ENCODE measurements around the gene C12orf42. TPM values are rescaled to one million over a fixed set of nuclear protein-coding genes. Genes with fewer than 3 reads are reported as not detected.
"Not testable (repeated sequence)": the region's sequence is repeated elsewhere in the genome, so short reads cannot be mapped to it uniquely, and the experiment has no call there.

Gene C12orf42
- polyA plus RNA-seq, 3 donors from 2014 or later: 0.14 to 0.50 TPM; not detected in 1

GRCh38 chr12:103470664-103471063 is 25.1 kb downstream of the C12orf42 start:
- no peak overlapping the region for H3K27ac Mint-ChIP-seq
- peaks cover 0 to 10% (median 2%) of the 10 kb centered on the region in 6 donors for H3K9me3 Mint-ChIP-seq
- peaks cover 0 to 6% of the 10 kb centered on the region in 2 donors for H3K4me1 Mint-ChIP-seq
- no peak overlapping the region for H3K4me3 Mint-ChIP-seq
- H3K36me3 Mint-ChIP-seq: no peaks in the 10 kb centered on the region
- no peaks in the 10 kb centered on the region for H3K27me3 Mint-ChIP-seq (ENCODE audit: low read depth in 3 of 3)
- DNase-seq: no peak

- peaks cover 0 to 10% (median 5%) of the 10 kb centered on the region in 6 donors for H3K9me3 Mint-ChIP-seq
- no peaks in the 10 kb centered on the region for H3K36me3 Mint-ChIP-seq
- H3K27me3 Mint-ChIP-seq (ENCODE audit: low read depth in 3 of 3): peaks cover 0 to 2% (median 0%) of the 10 kb centered on the region in 3 donors
- no peak overlapping the region for H3K4me3 Mint-ChIP-seq
- H3K4me1 Mint-ChIP-seq: peaks cover 0 to 6% of the 10 kb centered on the region in 2 donors
- H3K27ac Mint-ChIP-seq: no peak overlapping the region
- no peak for DNase-seq
Measured at GRCh38 chr12:103469719-103470118, 26.0 kb downstream of the C12orf42 start.

GRCh38 chr12:103468837-103469236 is 26.9 kb downstream of the C12orf42 start:
- H3K4me3 Mint-ChIP-seq: no peak overlapping the region
- H3K36me3 Mint-ChIP-seq: no peaks in the 10 kb centered on the region
- H3K27ac Mint-ChIP-seq: no peak overlapping the region
- peaks cover 0 to 2% (median 0%) of the 10 kb centered on the region in 3 donors for H3K27me3 Mint-ChIP-seq (ENCODE audit: low read depth in 3 of 3)
- H3K9me3 Mint-ChIP-seq: peaks cover 0 to 10% (median 5%) of the 10 kb centered on the region in 6 donors
- peaks cover 0 to 6% of the 10 kb centered on the region in 2 donors for H3K4me1 Mint-ChIP-seq
- DNase-seq: no peak

GRCh38 chr12:103462675-103463074 is 33.1 kb downstream of the C12orf42 start:
- Mint-ChIP-seq H3K27ac (no peak overlapping the region), H3K27me3 (ENCODE audit: low read depth in 3 of 3) (peaks cover 0 to 2% (median 0%) of the 10 kb centered on the region in 3 donors)

GRCh38 chr12:103457471-103457870 is 38.3 kb downstream of the C12orf42 start:
- Mint-ChIP-seq H3K36me3 (no peaks in the 10 kb centered on the region), H3K27me3 (ENCODE audit: low read depth in 3 of 3) (peaks cover 0 to 3% (median 0%) of the 10 kb centered on the region in 3 donors), H3K9me3 (no peaks in the 10 kb centered on the region), H3K27ac (no peak overlapping the region), H3K4me1 (peaks cover 10 to 15% of the 10 kb centered on the region in 2 donors), H3K4me3 (no peak overlapping the region)
- no peak for DNase-seq

More at GRCh38 chr12:103462675-103463074, 33.1 kb downstream of the C12orf42 start:
- DNase-seq: no peak
- Mint-ChIP-seq H3K4me3 (no peak overlapping the region), H3K4me1 (no peaks in the 10 kb centered on the region), H3K36me3 (no peaks in the 10 kb centered on the region), H3K9me3 (peaks cover 0 to 10% (median 2%) of the 10 kb centered on the region in 6 donors)

- H3K4me1 Mint-ChIP-seq: peaks cover 10 to 15% of the 10 kb centered on the region in 2 donors
- no peaks in the 10 kb centered on the region for H3K36me3 Mint-ChIP-seq
- DNase-seq: no peak
- no peak overlapping the region for H3K4me3 Mint-ChIP-seq
- H3K27me3 Mint-ChIP-seq (ENCODE audit: low read depth in 3 of 3): peaks cover 0 to 3% (median 0%) of the 10 kb centered on the region in 3 donors
- peaks cover 0 to 3% (median 0%) of the 10 kb centered on the region in 6 donors for H3K9me3 Mint-ChIP-seq
- no peak overlapping the region for H3K27ac Mint-ChIP-seq
Measured at GRCh38 chr12:103456006-103456405, 39.8 kb downstream of the C12orf42 start.

GRCh38 chr12:103455020-103455763 is 40.6 kb downstream of the C12orf42 start:
- peak in 1 of 3 donors; percentile 17 for DNase-seq
- peaks cover 10 to 15% of the 10 kb centered on the region in 2 donors for H3K4me1 Mint-ChIP-seq
- peaks cover 0 to 3% (median 2%) of the 10 kb centered on the region in 3 donors for H3K27me3 Mint-ChIP-seq (ENCODE audit: low read depth in 3 of 3)
- H3K4me3 Mint-ChIP-seq: peak overlapping the region in 2 of 5 donors; percentile 15 to 36
- H3K36me3 Mint-ChIP-seq: no peaks in the 10 kb centered on the region
- peaks cover 0 to 3% (median 0%) of the 10 kb centered on the region in 6 donors for H3K9me3 Mint-ChIP-seq
- peak overlapping the region in 4 of 6 donors; percentile 3 to 81 (median 58) for H3K27ac Mint-ChIP-seq

- Mint-ChIP-seq H3K9me3 (peaks cover 0 to 5% (median 0%) of the 10 kb centered on the region in 6 donors), H3K4me3 (no peak overlapping the region), H3K27ac (no peak overlapping the region), H3K36me3 (peaks cover 0 to 3% (median 0%) of the 10 kb centered on the region in 3 donors), H3K27me3 (ENCODE audit: low read depth in 3 of 3) (peaks cover 0 to 4% (median 3%) of the 10 kb centered on the region in 3 donors), H3K4me1 (peaks cover 19 to 22% of the 10 kb centered on the region in 2 donors)
- DNase-seq: no peak
Measured at GRCh38 chr12:103444983-103445382, 50.8 kb downstream of the C12orf42 start.

GRCh38 chr12:103442822-103443221 is 52.9 kb downstream of the C12orf42 start:
- Mint-ChIP-seq H3K36me3 (peaks cover 0 to 3% (median 0%) of the 10 kb centered on the region in 3 donors), H3K27me3 (ENCODE audit: low read depth in 3 of 3) (peaks cover 0 to 3% (median 0%) of the 10 kb centered on the region in 3 donors), H3K4me1 (peaks cover 19 to 22% of the 10 kb centered on the region in 2 donors), H3K9me3 (peaks cover 0 to 3% (median 0%) of the 10 kb centered on the region in 6 donors), H3K27ac (peak overlapping the region in 1 of 6 donors; percentile 81), H3K4me3 (no peak overlapping the region)
- no peak for DNase-seq

GRCh38 chr12:103442182-103442555 is 53.6 kb downstream of the C12orf42 start:
- Mint-ChIP-seq H3K36me3 (peaks cover 0 to 2% (median 0%) of the 10 kb centered on the region in 3 donors), H3K27me3 (ENCODE audit: low read depth in 3 of 3) (peaks cover 0 to 3% (median 0%) of the 10 kb centered on the region in 3 donors), H3K4me1 (peaks cover 19 to 22% of the 10 kb centered on the region in 2 donors), H3K9me3 (peaks cover 0 to 3% (median 0%) of the 10 kb centered on the region in 6 donors), H3K4me3 (peak overlapping the region in 2 of 5 donors; percentile 11 to 55), H3K27ac (peak overlapping the region in 5 of 6 donors; percentile 62 to 98 (median 93))
- no peak for DNase-seq

GRCh38 chr12:103441437-103442181 is 54.2 kb downstream of the C12orf42 start:
- H3K9me3 Mint-ChIP-seq: peaks cover 0 to 3% (median 0%) of the 10 kb centered on the region in 6 donors
- peaks cover 0 to 3% (median 0%) of the 10 kb centered on the region in 3 donors for H3K27me3 Mint-ChIP-seq (ENCODE audit: low read depth in 3 of 3)
- peak; percentile 11 to 34 (median 13) for DNase-seq
- H3K27ac Mint-ChIP-seq: peak overlapping the region; percentile 67 to 98 (median 92)
- peaks cover 19 to 22% of the 10 kb centered on the region in 2 donors for H3K4me1 Mint-ChIP-seq
- peak overlapping the region; percentile 75 to 97 (median 82) for H3K4me3 Mint-ChIP-seq
- H3K36me3 Mint-ChIP-seq: no peaks in the 10 kb centered on the region

- not testable (repeated sequence) for H3K36me3 Mint-ChIP-seq; DNase-seq; H3K27me3 Mint-ChIP-seq (ENCODE audit: low read depth in 3 of 3); H3K27ac Mint-ChIP-seq; H3K4me1 Mint-ChIP-seq; H3K4me3 Mint-ChIP-seq
- H3K9me3 Mint-ChIP-seq: peaks cover 3 to 22% (median 8%) of the 10 kb centered on the region in 6 donors
Measured at GRCh38 chr12:103434165-103435105, 61.3 kb downstream of the C12orf42 start.

GRCh38 chr12:103431950-103432349 is 63.8 kb downstream of the C12orf42 start:
- Mint-ChIP-seq H3K27me3 (ENCODE audit: low read depth in 3 of 3) (peaks cover 0 to 2% (median 2%) of the 10 kb centered on the region in 3 donors), H3K4me1 (peaks cover 0 to 3% of the 10 kb centered on the region in 2 donors), H3K36me3 (peaks cover 0 to 12% (median 0%) of the 10 kb centered on the region in 3 donors), H3K9me3 (peaks cover 3 to 30% (median 15%) of the 10 kb centered on the region in 6 donors), H3K4me3 (no peak overlapping the region), H3K27ac (no peak overlapping the region)
- DNase-seq: no peak
